ENCODE data around the gene NAALAD2. TPM values are rescaled to one million over a fixed set of nuclear protein-coding genes. Genes with fewer than 3 reads are reported as not detected.

Gene NAALAD2
- total and polyA plus RNA-seq, 2 experiments from 2014 or later, result 8.3 to 13.0 TPM

- Histone ChIP-seq H3K9me3 (ENCODE audit: low read depth) (no peaks in the 10 kb centered on the region), H3K36me3 (peaks cover 56% of the 10 kb centered on the region), H3K27ac (no peak overlapping the region), H3K4me3 (no peak overlapping the region), H3K27me3 (no peaks in the 10 kb centered on the region), H3K4me1 (ENCODE audit: low read depth) (no peaks in the 10 kb centered on the region)
- no peak for DNase-seq (ENCODE audit: low read depth in 1 of 2, low spot score in 1 of 2)
- no peak for TF ChIP-seq CTCF (IDR thresholded peaks at IDR 0.05; ENCODE audit: low read depth, low read length)
Measured at GRCh38 chr11:90213322-90213721, 78.9 kb downstream of the NAALAD2 start.

- Histone ChIP-seq H3K27me3 (no peaks in the 10 kb centered on the region), H3K36me3 (peaks cover 28% of the 10 kb centered on the region), H3K4me3 (no peak overlapping the region), H3K27ac (no peak overlapping the region), H3K4me1 (ENCODE audit: low read depth) (peaks cover 12% of the 10 kb centered on the region), H3K9me3 (ENCODE audit: low read depth) (no peaks in the 10 kb centered on the region)
- no peak for DNase-seq (ENCODE audit: low read depth in 1 of 2, low spot score in 1 of 2)
- TF ChIP-seq CTCF (IDR thresholded peaks at IDR 0.05; ENCODE audit: low read depth, low read length), result no peak
Measured at GRCh38 chr11:90216611-90217010, 82.1 kb downstream of the NAALAD2 start.

GRCh38 chr11:90218606-90219005 is 84.1 kb downstream of the NAALAD2 start:
- no peak for TF ChIP-seq CTCF (IDR thresholded peaks at IDR 0.05; ENCODE audit: low read depth, low read length)

GRCh38 chr11:90219438-90219837 is 85.0 kb downstream of the NAALAD2 start:
- Histone ChIP-seq H3K36me3 (peaks cover 12% of the 10 kb centered on the region), H3K9me3 (ENCODE audit: low read depth) (no peaks in the 10 kb centered on the region), H3K4me1 (ENCODE audit: low read depth) (peaks cover 21% of the 10 kb centered on the region), H3K27ac (no peak overlapping the region), H3K4me3 (no peak overlapping the region), H3K27me3 (no peaks in the 10 kb centered on the region)
- no peak for TF ChIP-seq CTCF (IDR thresholded peaks at IDR 0.05; ENCODE audit: low read depth, low read length)
- no peak for DNase-seq (ENCODE audit: low read depth in 1 of 2, low spot score in 1 of 2)

More at GRCh38 chr11:90218606-90219005, 84.1 kb downstream of the NAALAD2 start:
- no peaks in the 10 kb centered on the region for H3K9me3 ChIP-seq (ENCODE audit: low read depth)
- no peak overlapping the region for H3K27ac ChIP-seq
- H3K4me3 ChIP-seq, result no peak overlapping the region
- DNase-seq (ENCODE audit: low read depth in 1 of 2, low spot score in 1 of 2), result peak in 1 of 2 donors; percentile 50
- peaks cover 18% of the 10 kb centered on the region for H3K36me3 ChIP-seq
- H3K27me3 ChIP-seq, result no peaks in the 10 kb centered on the region
- H3K4me1 ChIP-seq (ENCODE audit: low read depth), result peaks cover 14% of the 10 kb centered on the region

GRCh38 chr11:90220391-90220790 is 85.9 kb downstream of the NAALAD2 start:
- H3K4me3 ChIP-seq, result no peak overlapping the region
- H3K27me3 ChIP-seq, result no peaks in the 10 kb centered on the region
- H3K9me3 ChIP-seq (ENCODE audit: low read depth), result no peaks in the 10 kb centered on the region
- peak in 1 of 2 donors; percentile 64 for DNase-seq (ENCODE audit: low read depth in 1 of 2, low spot score in 1 of 2)
- H3K27ac ChIP-seq, result no peak overlapping the region
- H3K36me3 ChIP-seq, result peaks cover 6% of the 10 kb centered on the region
- H3K4me1 ChIP-seq (ENCODE audit: low read depth), result peaks cover 23% of the 10 kb centered on the region
- no peak for TF ChIP-seq CTCF (IDR thresholded peaks at IDR 0.05; ENCODE audit: low read depth, low read length)

Measured in cardiac muscle cell (in vitro differentiated cells and primary cell).